GM21515 (cell line): ENCODE data around the gene C3orf20.

Experiments used
- ATAC-seq: cut with Tn5 transposase; IDR thresholded peaks from one replicate; pipeline ENCODE4 v1.9.1; 2021; ENCODE audit not compliant: unreplicated experiment

Gene C3orf20

DNA sequence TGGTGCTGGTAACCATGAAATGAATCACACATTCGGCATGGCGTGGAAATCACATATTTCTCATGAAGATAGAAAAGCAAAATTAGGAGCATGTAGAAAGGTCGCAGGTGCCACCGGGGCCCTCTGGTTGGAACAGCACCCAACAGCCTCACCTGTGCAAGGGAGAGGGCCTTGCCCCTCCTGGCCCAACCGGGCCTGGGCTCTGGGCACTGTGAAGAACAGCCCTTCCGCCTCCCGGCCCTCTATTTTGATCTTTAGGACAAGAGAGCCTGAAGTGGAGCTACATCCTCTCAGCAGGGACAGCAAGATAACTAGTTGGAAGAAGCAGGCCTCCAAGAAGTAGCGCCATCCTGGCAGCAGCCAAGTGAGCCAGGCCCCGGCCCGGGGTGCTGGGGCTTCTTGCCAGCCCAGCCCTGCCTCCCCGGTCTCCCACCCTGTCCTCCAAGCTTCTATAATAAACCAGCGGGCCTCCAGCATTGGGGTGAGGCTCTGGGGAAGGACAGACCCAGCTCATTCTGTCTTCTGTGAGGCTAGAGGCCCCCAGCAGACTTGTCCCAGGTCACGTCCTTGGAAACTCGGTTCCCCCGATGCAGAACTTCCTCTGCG, 97.7 kb downstream of the C3orf20 start:
- no peak for ATAC-seq

DNA sequence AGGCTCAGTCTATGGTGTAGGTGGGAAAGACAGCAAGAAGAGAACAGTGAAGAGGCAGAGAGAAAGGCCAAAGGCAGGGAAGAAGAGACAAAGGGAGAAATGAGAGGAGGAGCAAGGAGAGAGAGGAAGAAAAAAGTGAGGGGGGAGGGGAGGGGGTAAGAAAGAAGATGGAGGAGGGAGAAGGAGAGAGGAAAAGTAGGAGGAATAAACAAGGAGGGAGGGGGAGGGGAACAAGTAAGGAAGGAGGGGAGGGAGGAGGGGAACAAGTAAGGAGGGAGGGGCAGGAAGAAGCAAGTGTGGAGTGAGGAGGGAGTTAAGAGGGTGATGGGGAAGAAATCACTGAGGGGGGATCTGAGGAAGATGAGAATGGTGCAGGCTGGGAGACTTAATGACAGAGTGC, 98.3 kb downstream of the C3orf20 start:
- no peak for ATAC-seq

DNA sequence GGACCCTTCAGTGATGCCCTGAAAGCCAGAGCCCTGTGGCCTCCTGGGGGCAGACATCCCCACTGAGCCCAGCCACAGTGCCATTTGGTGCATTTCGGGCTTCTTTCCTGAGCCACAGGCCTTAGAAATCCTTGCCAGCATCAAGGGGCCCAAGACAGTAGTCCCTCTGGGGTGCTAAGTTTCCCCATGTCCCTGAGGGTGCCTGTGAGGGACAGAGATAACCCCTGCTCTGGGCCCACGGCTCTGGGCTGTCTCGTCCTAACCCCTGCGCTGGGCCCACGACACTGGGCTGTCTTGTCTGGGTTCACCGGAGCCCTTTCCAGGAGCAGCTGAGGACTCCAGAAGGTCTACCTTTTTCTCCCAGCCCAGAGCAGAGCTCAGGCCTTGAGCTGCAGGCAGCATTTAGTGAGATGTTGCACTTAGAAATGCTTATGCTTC, 98.8 kb downstream of the C3orf20 start:
- no peak for ATAC-seq

DNA sequence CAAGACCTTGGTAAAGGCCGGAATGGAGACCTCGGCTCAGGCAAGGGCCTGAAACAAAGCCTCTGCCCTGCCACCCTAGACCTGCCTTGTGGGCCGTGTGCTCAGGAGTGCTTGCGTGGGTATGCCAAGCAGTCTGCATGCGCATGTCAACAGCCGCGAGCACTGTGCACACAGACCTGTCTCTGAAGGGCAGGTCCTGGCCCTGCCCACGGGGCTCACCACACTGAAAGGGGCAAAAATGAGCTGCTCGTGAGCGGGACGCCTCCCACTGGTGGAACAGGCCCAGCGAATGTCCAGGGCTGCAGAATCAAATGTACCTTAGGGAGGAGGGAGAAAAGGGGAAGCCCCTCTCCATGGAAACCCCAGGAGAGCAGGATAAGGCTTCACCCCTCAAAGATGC, 99.5 kb downstream of the C3orf20 start:
- no peak for ATAC-seq

DNA sequence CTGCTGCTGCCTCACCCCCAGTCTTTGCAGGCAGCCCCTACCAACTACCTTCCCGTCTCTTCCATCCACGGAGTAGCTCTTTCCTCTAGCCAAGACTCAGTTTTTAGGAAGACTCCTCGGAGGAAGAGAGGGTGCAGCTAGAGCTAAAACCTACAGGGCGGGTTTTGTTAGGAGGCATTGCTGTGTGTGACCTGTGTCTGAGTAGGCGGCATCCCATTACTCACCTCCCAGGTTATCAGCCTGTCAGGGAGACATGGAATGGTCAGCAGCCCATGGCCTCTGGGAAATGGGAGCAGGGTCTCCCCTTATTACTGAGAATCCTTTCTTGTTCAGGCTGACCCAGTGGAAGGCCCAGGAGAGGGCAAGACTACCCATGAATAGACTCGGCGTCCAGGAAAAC, 100.1 kb downstream of the C3orf20 start:
- ATAC-seq = no peak

DNA sequence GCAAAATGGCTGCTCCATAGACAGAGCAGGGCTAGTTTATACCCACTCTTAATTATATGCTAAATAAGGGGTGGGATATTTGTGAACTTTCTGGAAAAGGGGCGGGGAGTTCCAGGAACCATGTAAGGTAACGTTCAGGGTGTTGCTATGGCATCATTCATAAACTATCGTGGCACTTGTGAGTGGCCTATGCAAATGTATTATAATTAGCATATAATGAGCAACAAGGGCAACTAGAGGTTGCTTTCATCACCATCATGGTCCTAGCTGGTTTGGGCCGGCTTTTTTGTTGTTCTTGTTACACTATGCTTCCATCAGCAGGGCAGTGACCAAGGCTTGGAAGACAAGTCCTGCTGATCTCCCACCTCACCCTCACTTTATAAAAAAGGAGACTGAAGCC, 100.6 kb downstream of the C3orf20 start:
- no peak for ATAC-seq

DNA sequence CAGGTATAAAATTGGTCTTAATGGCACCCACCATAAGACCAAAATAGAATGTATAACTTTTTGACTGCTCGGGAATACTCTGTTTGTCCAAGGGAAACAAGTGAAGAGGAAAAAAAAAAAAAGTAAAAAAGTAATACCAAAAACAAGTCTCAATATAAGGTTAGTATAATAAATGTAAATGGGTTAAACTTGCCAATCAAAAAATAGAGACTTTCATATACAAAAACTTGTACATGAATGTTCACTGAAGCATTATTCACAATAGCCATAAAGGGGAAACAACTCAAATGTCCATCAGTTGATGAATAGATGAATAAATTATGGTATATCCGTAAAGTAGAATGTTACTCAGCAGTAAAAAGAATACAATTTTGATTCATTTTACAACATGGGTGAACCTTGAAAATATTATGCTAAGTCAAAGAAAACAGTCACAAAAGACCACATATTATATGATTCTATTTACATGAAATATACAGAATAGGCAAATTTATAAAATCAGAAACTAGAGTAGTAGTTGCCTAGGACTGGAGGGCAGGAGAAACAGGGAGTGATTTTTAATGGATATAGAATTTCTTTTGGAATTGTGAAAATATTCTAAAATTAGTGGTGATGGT, 104.2 kb downstream of the C3orf20 start:
- no peak for ATAC-seq

DNA sequence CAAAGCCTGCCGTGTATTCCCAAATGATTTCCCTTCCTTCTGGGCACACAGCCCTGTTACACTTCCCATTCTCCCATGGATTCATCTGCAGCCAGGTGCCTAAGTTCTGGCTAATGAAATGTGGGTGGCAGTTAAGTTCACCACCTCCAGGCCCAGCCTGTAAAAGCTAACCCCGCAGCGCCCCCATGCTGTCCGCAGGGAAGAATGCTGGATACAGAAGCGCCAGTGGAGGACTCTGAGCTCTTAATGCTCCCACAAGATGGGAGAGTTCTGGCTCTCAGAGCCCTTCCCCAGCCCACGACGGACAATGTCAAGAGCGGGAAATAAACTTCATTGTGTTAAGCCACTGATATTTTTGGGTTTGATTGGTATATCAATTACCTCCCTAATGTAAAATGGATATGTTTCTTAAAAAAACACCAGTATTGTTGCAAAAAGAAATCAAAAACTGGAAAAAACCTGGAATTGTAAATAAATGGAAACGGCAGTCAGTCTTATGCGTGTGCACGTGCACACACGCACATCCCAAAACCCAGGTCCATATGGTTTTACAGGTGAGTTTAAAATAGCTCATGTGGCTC, 106.1 kb downstream of the C3orf20 start:
- peak; percentile 81 for ATAC-seq

DNA sequence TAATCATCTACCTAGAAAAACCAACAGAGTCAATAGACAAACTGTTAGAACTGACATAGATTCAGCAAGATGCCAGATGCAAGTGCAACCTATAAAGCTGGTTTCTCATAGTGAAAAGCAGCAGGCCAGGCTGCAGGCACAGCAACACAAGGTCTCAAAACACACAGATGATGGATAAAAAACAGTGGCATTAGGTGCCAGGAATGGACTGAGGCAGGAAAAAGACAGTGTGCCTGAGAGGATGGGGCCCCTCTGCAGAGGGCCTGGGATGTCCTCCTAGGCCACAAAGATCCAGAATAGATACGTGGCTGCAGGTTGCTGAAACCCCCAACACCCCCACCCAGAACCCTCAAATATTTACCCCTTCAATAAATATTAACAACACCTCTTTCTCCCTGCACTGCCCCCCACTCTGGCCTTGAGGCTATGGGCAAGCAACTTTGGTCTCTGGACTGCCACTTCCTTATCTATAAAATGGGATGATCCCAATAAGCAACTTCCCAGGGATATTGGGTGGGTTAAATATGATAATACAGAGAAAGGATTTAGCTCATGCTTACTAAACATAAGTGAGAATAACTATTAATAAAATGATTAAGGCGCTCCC, 108.6 kb downstream of the C3orf20 start:
- no peak for ATAC-seq

DNA sequence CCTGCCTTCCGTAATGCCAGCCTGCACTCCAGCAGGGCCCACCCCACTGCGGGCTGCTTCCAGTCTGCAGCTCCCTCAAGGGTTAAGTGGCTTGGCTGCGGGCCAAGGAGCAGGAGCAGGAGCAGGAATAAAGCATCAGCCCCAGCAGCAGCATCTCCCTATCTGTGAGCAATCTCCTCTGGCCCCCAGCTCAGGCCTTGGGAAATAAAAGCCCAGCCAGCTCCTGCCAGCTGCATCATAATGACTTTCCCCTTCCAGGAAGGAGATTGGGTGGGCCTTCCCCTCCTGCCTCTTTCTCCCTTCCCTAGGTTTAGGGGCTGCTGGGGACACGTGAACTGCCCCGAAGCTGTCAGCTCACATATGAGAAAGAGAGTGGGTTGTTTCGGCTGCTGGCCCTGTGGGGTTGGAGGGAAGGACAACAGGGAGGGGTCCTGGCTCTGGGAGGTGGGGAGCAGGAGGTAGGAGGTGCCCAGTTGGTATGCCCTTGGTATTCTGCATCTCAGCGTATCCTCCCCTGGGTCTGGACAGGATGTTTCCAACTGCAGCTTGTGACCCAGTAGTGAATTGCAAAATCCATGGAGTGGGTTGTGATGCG, 109.2 kb downstream of the C3orf20 start:
- ATAC-seq = no peak

DNA sequence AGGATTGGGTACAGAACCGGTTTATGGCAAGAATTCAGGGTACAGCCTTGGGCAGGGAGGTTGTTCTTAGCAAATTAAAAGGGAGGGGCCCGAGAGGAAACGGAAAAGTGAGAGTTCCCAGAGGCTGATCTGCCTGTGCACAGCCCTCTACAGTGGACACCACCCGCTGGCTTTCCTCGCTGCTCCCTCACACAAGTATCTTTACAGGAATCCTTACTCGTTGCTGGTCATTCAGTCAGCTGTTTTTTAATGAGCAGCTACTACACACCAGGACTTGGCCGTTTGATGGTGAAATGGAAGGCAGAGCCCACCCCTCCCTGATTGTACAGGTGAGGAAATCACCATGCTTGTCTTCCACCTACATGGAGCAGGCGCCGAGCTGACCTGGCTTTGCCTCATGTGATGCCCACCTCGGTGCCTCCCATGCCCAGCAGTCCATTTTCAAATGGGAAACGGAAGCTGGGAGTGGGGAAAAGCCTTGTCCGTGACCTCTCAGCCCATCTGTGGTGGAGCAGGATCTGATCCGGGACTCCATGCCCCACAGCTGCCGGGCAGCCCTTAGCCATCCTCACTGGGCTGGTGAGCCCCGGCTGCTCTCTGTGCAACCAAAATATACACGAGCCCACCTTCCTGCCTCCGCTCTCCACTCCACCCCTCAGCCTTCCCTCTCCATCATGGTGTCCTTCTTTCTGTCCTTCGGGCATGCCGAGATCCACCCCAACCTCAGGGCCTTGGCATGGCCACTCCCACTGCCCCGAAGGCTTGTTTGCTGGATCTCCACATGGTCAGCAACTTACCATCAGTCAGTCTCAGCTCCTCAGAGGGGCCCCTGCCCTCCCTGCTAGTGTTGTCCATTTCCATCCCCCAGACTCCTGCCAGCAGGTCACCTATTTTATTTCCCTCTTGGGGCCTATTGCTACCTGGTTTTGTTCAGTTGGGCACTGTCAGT, 110.5 kb downstream of the C3orf20 start:
- no peak for ATAC-seq

DNA sequence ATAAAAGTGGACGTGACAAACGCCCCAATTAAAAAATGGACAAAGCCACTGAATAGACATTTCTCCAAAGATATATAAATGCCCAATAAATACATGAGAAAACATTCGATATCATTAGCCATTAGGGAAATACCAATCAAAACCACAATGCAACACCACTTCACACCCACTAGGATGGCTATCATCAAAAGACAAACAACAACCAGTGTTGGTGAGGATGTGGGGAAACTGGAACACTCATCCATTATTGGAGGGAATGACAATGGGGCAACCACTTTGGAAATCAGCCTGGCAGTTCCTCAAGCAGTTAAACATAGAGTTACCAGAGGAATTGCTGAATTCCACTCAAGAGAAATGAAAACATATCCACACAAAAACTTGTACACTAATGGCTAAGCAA, 111.4 kb downstream of the C3orf20 start:
- no peak for ATAC-seq

DNA sequence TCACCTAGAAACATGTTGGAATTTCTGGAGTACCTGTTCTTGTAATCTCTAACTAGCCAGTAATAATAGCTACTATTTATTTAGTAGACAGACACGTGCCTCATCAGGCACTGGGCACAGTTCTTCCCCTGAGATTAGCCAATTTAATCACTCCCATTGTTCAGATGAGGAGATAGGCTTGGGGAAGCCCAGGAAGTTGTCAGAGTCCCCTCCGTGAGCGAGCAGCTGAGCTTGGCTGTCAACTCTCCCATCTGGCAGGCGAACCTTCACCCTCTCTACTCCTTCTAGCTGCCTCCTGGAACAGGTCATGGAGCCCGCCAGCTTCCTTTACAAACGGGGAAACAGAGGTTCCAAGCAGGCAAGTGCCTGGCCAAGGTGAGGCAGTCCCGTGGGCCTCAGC, 112.7 kb downstream of the C3orf20 start:
- ATAC-seq = no peak

DNA sequence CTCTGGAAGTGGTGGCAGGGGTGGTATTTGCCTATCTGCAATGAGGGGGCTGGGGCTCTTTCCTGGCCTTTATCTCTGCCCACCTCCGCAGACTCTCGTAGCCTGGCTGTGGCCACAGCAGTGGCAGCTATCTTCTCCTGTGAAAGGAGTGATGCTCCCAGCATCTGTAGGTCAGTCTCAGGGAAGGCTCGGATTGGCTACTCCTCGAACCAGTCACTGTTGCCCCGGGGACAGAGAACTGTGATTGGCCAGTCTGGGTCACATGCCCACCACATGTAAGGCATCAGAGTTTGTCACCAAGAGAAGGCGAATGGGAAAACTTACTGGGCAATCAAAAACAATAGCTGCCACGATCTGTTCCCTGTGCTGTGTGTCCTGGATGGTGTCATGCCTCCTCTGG, 113.7 kb downstream of the C3orf20 start:
- no peak for ATAC-seq

DNA sequence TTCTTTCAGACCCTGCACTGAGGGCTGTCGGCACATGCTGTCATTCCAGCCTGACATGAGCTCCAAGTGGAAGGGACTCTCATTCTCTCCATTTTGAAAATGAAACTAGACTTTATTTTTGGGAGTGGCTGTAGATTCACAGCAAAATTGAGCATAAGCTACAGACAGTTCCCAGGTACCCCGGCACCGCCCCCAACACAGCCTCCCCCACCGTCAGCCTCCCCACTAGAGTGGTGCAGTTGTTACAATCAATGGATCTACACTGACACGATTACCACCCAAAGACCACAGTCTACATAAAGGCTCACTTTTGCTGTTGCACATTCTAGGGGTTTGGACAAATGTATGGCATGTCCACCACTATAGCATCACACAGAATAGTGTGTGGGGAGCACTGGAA, 114.3 kb downstream of the C3orf20 start:
- ATAC-seq = no peak

DNA sequence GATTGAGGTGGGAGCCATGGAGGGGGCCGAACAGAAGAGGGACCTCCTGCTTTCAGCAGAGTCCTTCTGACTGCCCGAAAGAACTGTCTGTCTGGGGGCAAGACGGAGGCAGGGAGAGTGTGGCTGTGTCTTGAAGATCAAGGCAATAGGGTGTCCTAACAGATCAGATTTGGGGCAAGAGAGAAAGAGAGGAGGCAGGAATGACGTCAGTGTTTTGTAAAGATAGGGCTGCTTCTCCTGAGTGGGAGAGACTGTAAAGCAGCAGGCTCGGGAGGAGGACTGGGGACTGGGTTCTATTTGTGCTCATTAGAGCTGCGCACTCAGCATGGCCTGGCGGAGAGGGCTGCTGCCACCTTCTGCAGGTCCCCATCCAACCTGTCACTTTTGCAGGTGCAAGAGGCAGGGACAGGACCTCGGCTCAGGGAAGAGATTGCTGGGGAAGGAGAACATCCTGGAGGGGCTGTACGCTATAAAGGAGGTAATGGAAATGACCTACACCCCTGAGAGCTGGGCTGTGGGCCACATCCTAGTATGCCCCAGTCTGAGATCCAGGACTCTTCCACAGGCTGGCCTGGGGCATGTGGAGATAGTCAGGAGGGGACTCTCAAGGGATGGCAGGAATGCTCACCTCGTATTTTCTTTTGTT, 114.8 kb downstream of the C3orf20 start:
- ATAC-seq = no peak

DNA sequence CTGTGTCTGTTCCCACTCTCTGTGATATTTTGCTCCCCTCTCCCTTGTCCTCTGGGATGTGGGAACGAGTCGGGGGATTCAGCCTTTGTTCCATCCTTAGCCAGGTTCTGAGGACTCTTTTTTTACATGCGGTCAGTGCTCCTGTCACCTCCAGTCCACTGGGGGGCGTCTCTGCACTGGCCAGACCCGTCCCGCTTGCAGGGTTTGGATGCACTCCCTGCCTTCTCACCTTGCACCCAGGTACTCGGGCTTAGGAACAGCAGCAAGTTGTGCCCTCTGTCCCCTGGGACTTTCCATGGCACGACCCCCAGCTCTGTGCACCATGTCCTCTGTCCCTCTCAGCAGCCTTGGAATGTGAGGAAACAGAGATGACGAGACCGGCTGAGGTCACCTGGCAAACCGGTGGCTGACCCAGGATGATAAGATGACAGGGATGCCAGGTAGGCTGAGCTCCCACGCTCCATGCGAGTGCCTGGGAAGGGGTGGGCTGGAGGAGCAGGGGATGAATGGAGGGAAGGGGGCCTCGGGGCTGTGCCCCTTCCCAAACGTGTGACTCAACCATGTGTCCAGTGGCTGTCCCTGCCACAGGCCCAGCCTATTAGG, 116.5 kb downstream of the C3orf20 start:
- ATAC-seq = no peak

DNA sequence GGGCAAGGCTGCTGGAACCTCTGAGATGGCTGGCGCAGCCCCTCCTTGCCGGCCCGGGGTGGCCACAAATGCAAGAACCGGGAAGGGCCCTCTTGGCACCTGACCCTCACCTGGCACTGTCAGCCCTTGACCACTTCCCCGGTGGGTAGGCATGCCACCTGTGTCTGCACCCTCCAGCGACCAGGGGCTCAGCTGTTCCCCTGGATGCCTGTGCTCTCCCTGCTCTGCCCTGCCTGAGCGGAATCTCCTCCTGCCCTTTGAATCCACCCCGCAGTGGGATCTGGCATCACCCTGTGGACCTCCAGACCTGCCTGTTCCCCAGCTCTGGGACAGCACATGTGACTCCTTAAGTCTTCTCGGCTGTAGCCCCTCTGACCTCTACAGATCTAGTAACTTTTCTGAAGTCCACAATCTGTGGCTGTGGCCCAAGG, 117.8 kb downstream of the C3orf20 start:
- ATAC-seq = no peak

DNA sequence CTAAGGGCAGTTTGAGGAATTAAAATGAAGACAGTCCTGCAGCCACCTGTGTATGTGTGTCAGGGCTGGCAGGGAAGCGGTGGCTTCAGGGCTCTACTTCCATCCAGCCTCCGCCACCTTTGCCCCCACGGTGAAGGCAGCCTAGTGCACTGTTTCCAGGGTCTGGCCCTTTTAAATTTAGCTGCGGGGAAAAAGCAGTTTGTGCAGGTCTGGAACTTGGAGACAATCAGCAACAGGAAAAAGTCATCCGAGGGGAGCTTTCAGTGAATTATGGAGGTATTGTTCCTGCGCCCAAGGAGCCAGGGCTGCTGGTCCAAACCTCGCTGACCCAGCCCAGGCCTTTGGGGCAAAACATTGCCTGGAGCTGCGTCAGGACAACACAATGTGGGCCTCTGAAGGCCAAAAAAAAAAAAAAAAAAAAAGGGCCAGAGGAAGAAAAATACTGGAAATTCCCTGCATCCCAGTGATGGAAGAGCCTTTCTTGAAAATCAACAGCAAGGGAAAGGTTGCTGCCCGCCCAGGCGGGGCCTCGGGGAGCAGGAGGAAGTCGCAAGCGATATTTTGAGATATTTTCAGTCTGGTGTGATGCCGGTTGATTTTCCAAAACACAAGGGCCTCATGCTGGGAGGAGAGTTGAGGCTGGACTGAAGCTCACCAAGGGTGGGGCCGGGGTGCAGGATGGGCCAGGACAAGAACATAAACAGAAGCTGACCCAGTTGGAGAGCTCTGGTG, 118.4 kb downstream of the C3orf20 start:
- no peak for ATAC-seq
